Spleen (tissue), 7 donors: Measurements from ENCODE around the gene CCDC39.

Experiments
- POLR2A ChIP-seq, 3 donors: fragments of 450-650 bp; IDR thresholded peaks; one replicate each; pipeline ENCODE4 v1.5.1; 2017; ENCODE audit warnings: antibody characterized with exemption in 3 of 3, mild to moderate bottlenecking in 1 of 3
- POLR2AphosphoS5 ChIP-seq, 3 donors: sonication (generic); formaldehyde crosslinking; IDR thresholded peaks; one replicate each; pipeline ENCODE4 v1.5.1; 2017; ENCODE audit warnings: antibody characterized with exemption in 3 of 3
- TF ChIP-seq, protein P1 (sequence below), 11 experiments: fragments of 200-600 bp in 7 of 11; fragments of 450-650 bp in 4 of 11; sonication (generic) in 4 of 11; IDR thresholded peaks in 8 of 11; conservative IDR thresholded peaks in 3 of 11; 1 replicate in 7 of 11; 2 replicates in 4 of 11; pipeline versions ENCODE4 v1.4.0 to v1.8.0; 2016 to 2021; ENCODE audit warnings: antibody characterized with exemption in 11 of 11, inconsistent platforms in 4 of 11, mild to moderate bottlenecking in 1 of 11
- donor health status: DM: no; HTN: no; CAD: no; lungs with moderate emphysema.
- donor health status: DM: no; HTN: no; CAD: no.
- donor health status: DM: no; HTN: no; CAD: no.

DNA sequence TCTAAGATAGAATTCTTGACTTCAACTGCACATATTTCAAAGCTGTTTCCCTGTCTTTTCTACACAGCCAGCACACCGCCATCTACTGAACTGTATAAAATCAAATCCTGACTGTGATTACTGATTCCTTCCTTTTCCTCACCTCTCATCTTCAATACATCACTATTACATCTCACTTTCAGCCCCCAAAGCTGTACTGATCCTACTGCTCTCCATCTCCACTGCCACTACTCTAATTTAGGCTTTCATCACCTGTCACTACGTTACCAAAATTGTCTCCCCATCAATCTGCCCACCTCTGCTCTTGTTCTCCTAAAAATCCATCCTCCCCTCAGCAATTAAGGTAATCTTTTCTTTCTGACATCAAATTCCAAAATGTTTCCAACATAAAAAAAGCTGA lies 4.5 kb upstream of the CCDC39 start:
- TF ChIP-seq, protein P1, sequence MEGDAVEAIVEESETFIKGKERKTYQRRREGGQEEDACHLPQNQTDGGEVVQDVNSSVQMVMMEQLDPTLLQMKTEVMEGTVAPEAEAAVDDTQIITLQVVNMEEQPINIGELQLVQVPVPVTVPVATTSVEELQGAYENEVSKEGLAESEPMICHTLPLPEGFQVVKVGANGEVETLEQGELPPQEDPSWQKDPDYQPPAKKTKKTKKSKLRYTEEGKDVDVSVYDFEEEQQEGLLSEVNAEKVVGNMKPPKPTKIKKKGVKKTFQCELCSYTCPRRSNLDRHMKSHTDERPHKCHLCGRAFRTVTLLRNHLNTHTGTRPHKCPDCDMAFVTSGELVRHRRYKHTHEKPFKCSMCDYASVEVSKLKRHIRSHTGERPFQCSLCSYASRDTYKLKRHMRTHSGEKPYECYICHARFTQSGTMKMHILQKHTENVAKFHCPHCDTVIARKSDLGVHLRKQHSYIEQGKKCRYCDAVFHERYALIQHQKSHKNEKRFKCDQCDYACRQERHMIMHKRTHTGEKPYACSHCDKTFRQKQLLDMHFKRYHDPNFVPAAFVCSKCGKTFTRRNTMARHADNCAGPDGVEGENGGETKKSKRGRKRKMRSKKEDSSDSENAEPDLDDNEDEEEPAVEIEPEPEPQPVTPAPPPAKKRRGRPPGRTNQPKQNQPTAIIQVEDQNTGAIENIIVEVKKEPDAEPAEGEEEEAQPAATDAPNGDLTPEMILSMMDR (IDR thresholded peaks at IDR 0.05 in 8 of 11, conservative IDR thresholded peaks at IDR 0.05 in 3 of 11) = no peak
- no peak for TF ChIP-seq POLR2A (IDR thresholded peaks at IDR 0.05)
- TF ChIP-seq POLR2AphosphoS5 (IDR thresholded peaks at IDR 0.05) = no peak
